HCT116 (cell line): ENCODE measurements around the gene FBXL7. TPM values are rescaled to one million over a fixed set of nuclear protein-coding genes. Genes with fewer than 3 reads are reported as not detected.

Experiments used
- ATAC-seq: fragments of 200-7000 bp; cut with Tn5 transposase; 2 replicates; pipeline ENCODE4 v1.9.1; 2020; ENCODE audit warnings: mild to moderate bottlenecking, moderate library complexity
- BruUV-seq: library from RNA; stranded (reverse); fragments of 400-500 nt; replicated peaks from 2 replicates; lab custom pipeline; 2021; lab: Mats Ljungman, UMichigan
- CTCF ChIA-PET: fragments of 300-600 bp; sonication (Branson Sonifier 250); formaldehyde crosslinking; loops from one replicate; lab custom pipeline; 2021; ENCODE audit warnings: antibody characterized with exemption; lab: Charles Lee
- POLR2A ChIA-PET: fragments of 300-600, 350-600 bp; sonication (Branson Sonifier 250); formaldehyde crosslinking; loops from one replicate; lab custom pipeline; 2021; ENCODE audit warnings: antibody characterized with exemption; lab: Charles Lee
- RAD21 ChIA-PET, 2 experiments: fragments of 300-600 bp; sonication (Branson Sonifier 250); formaldehyde crosslinking; loops; one replicate each; lab custom pipeline; 2023; ENCODE audit warnings: low total read pairs in 2 of 2; ENCODE audit not compliant: uncharacterized antibody in 2 of 2, unreplicated experiment in 2 of 2, low non-redundant PET in 1 of 2; lab: Charles Lee
- DNase-seq: peaks from one replicate; pipeline ENCODE4 v3.0.0-alpha.2; 2010; ENCODE audit warnings: low read depth, low spot score
- H2AFZ ChIP-seq: fragments of 200-600 bp; shearing (Covaris generic), sonication (generic); 2 replicates; pipeline ENCODE4 v1.6.1; 2017; ENCODE audit warnings: low read depth, mixed run types, mixed read lengths, antibody characterized with exemption, low read length; ENCODE audit not compliant: poor library complexity, severe bottlenecking
- H3K27ac ChIP-seq: 2 replicates; pipeline ENCODE4 v1.5.1; 2012; ENCODE audit warnings: low read depth, low read length
- H3K27me3 ChIP-seq: fragments of 200-600 bp; sonication (generic); 2 replicates; pipeline ENCODE4 v1.6.1; 2016; ENCODE audit warnings: mixed run types, low read length, mixed read lengths; ENCODE audit not compliant: insufficient read depth
- H3K36me3 ChIP-seq, 2 experiments: fragments of 200-500 bp in 1 of 2; fragments of 200-600 bp in 1 of 2; sonication (Bioruptor generic) in 1 of 2; sonication (generic) in 1 of 2; 2 replicates each; pipeline versions ENCODE4 v1.5.1 to v1.6.1; 2014 to 2016; ENCODE audit warnings: low read length in 2 of 2, inconsistent platforms in 1 of 2, mixed read lengths in 1 of 2, mixed run types in 1 of 2; ENCODE audit not compliant: insufficient read depth in 2 of 2, control insufficient read depth in 1 of 2
- H3K4me1 ChIP-seq, 2 experiments: fragments of 200-600 bp in 1 of 2; sonication (generic) in 1 of 2; 2 replicates each; pipeline versions ENCODE4 v1.5.1 to v1.6.1; 2012 to 2017; ENCODE audit warnings: low read length in 2 of 2, inconsistent platforms in 1 of 2, mild to moderate bottlenecking in 1 of 2, mixed read lengths in 1 of 2, mixed run types in 1 of 2, moderate library complexity in 1 of 2; ENCODE audit not compliant: insufficient read depth in 2 of 2, control insufficient read depth in 1 of 2
- H3K4me2 ChIP-seq: fragments of 200-600 bp; sonication (generic); 2 replicates; pipeline ENCODE4 v1.6.1; 2017; ENCODE audit warnings: mixed run types, low read length, mixed read lengths
- H3K4me3 ChIP-seq, 2 experiments: fragments of 200-600 bp in 1 of 2; sonication (generic) in 1 of 2; replicated peaks in 1 of 2; 2 replicates each; pipeline ENCODE4 v1.5.1; 2011 to 2016; ENCODE audit warnings: low read length in 2 of 2, control low read depth in 1 of 2, low read depth in 1 of 2, mild to moderate bottlenecking in 1 of 2, mixed read lengths in 1 of 2, mixed run types in 1 of 2
- H3K79me2 ChIP-seq: fragments of 200-600 bp; sonication (generic); 2 replicates; pipeline ENCODE4 v1.6.1; 2017; ENCODE audit warnings: mild to moderate bottlenecking, mixed run types, low read length, moderate library complexity, mixed read lengths; ENCODE audit not compliant: insufficient read depth
- H3K9ac ChIP-seq: fragments of 200-600 bp; sonication (generic); 2 replicates; pipeline ENCODE4 v1.6.1; 2016; ENCODE audit warnings: low read length, mixed read lengths
- H3K9me2 ChIP-seq: fragments of 200-600 bp; sonication (generic), shearing (Covaris generic); 2 replicates; pipeline ENCODE4 v1.6.1; 2017; ENCODE audit warnings: mixed run types, mild to moderate bottlenecking, moderate library complexity; ENCODE audit not compliant: insufficient read depth
- H3K9me3 ChIP-seq, 2 experiments: fragments of 200-500 bp in 1 of 2; fragments of 200-600 bp in 1 of 2; sonication (Bioruptor generic) in 1 of 2; sonication (generic) in 1 of 2; 2 replicates each; pipeline ENCODE4 v1.6.1; 2014 to 2017; ENCODE audit warnings: low read length in 2 of 2, mixed read lengths in 2 of 2, inconsistent platforms in 1 of 2, low read depth in 1 of 2, mild to moderate bottlenecking in 1 of 2, mixed run types in 1 of 2, moderate library complexity in 1 of 2; ENCODE audit not compliant: control insufficient read depth in 1 of 2, insufficient read depth in 1 of 2
- H4K20me1 ChIP-seq: fragments of 200-600 bp; sonication (generic), shearing (Covaris generic); 2 replicates; pipeline ENCODE4 v1.6.1; 2017; ENCODE audit warnings: mixed run types, mild to moderate bottlenecking, moderate library complexity; ENCODE audit not compliant: insufficient read depth
- CEBPB ChIP-seq: IDR thresholded peaks from 2 replicates; pipeline ENCODE4 v1.6.1; 2012; ENCODE audit warnings: low read depth
- ELF1 ChIP-seq: IDR thresholded peaks from 2 replicates; pipeline ENCODE4 v1.6.1; 2012; ENCODE audit warnings: low read depth, borderline replicate concordance
- EZH2phosphoT487 ChIP-seq: fragments of 200-600 bp; IDR thresholded peaks from 2 replicates; pipeline ENCODE4 v1.6.1; 2018; ENCODE audit warnings: antibody characterized with exemption, borderline replicate concordance
- FOSL1 ChIP-seq: IDR thresholded peaks from 2 replicates; pipeline ENCODE4 v1.6.1; 2012; ENCODE audit warnings: low read depth
- JUND ChIP-seq: IDR thresholded peaks from 2 replicates; pipeline ENCODE4 v1.6.1; 2012
- RAD21 ChIP-seq: IDR thresholded peaks from 2 replicates; pipeline ENCODE4 v1.6.1; 2012; ENCODE audit warnings: low read depth, mild to moderate bottlenecking
- ZNF274 ChIP-seq: fragments of 200-500 bp; sonication (Bioruptor generic); IDR thresholded peaks from 2 replicates; pipeline ENCODE4 v1.6.1; 2014; ENCODE audit warnings: mild to moderate bottlenecking, low read depth, low read length, inconsistent platforms
- intact Hi-C: fragments of 100-400 bp; cut with micrococcal nuclease; formaldehyde crosslinking; loops from 2 replicates; pipeline ENCODE4 v1.10.0; 2022
- total RNA-seq: library from RNA; stranded (reverse); gene quantifications from one replicate; pipeline ENCODE4 v1.2.1, GENCODE V29; 2021; ENCODE audit not compliant: unreplicated experiment
- TF ChIP-seq, protein P1 (sequence below): IDR thresholded peaks from 2 replicates; pipeline ENCODE4 v1.6.1; 2011; ENCODE audit warnings: mild to moderate bottlenecking, low read length, moderate library complexity; ENCODE audit not compliant: insufficient replicate concordance; ENCODE audit errors: extremely low read depth
- TF ChIP-seq, protein P2 (sequence below): IDR thresholded peaks from 2 replicates; pipeline ENCODE4 v1.6.1; 2012

Gene FBXL7
- total RNA-seq, 1 experiment from 2014 or later, result 0.05 TPM

DNA sequence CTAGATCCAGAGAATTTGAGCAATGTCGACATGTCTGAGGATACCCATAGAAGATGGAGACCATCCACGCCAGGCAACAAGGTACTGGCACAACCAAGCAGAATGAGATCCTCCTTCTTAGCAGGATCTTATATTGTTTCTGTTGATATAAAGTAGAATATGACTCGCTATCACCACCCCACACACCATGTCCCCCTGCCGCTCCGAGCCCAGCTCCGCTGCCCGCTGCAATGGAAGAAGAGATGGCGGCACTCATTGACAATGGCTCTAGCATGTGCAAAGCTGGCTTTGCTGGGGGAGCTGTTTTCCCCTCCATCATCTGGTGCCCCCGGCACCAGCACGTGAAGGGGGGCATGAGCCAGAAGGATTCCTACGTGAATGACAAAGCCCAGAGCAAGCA, 49.5 kb upstream of the FBXL7 start:
- intact Hi-C loops, result no loop called here
- Histone ChIP-seq H3K27ac (no peak overlapping the region), H4K20me1 (no peaks in the 10 kb centered on the region), H3K9me3 (peaks cover 0 to 33% of the 10 kb centered on the region in 2 experiments; a peak in 2 of 4 replicates), H2AFZ (no peak overlapping the region), H3K4me2 (no peak overlapping the region), H3K9me2 (no peaks in the 10 kb centered on the region), H3K4me3 (no peak overlapping the region), H3K9ac (no peak overlapping the region), H3K36me3 (no peaks in the 10 kb centered on the region), H3K27me3 (no peaks in the 10 kb centered on the region), H3K4me1 (no peaks in the 10 kb centered on the region), H3K79me2 (no peaks in the 10 kb centered on the region)
- no TSS peak for BruUV-seq
- ATAC-seq (no peak), DNase-seq (no peak)
- TF ChIP-seq CEBPB (no peak), ZNF274 (no peak), EZH2phosphoT487 (no peak), ELF1 (no peak), JUND (no peak), RAD21 (no peak), FOSL1 (no peak)
- TF ChIP-seq, protein P1, sequence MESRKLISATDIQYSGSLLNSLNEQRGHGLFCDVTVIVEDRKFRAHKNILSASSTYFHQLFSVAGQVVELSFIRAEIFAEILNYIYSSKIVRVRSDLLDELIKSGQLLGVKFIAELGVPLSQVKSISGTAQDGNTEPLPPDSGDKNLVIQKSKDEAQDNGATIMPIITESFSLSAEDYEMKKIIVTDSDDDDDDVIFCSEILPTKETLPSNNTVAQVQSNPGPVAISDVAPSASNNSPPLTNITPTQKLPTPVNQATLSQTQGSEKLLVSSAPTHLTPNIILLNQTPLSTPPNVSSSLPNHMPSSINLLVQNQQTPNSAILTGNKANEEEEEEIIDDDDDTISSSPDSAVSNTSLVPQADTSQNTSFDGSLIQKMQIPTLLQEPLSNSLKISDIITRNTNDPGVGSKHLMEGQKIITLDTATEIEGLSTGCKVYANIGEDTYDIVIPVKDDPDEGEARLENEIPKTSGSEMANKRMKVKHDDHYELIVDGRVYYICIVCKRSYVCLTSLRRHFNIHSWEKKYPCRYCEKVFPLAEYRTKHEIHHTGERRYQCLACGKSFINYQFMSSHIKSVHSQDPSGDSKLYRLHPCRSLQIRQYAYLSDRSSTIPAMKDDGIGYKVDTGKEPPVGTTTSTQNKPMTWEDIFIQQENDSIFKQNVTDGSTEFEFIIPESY, result no peak
- TF ChIP-seq, protein P2, sequence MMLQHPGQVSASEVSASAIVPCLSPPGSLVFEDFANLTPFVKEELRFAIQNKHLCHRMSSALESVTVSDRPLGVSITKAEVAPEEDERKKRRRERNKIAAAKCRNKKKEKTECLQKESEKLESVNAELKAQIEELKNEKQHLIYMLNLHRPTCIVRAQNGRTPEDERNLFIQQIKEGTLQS, result no peak
- ChIA-PET POLR2A (no interaction called here), CTCF (no interaction called here), RAD21 (no interaction called here)
